DND-41 (cell line): Measurements from ENCODE around the gene GDAP2.
"Not testable (repeated sequence)": the region's sequence is repeated elsewhere in the genome, so short reads cannot be mapped to it uniquely, and the experiment has no call there.

ENCODE experiments used
- ATAC-seq: fragments of 200-7000 bp; cut with Tn5 transposase; 3 replicates; pipeline ENCODE4 v1.9.1; 2021; ENCODE audit warnings: low read depth; ENCODE audit not compliant: insufficient read depth
- DNase-seq: peaks from one replicate; pipeline ENCODE4 v3.0.0-alpha.2; 2020
- H2AFZ ChIP-seq: 2 replicates; pipeline ENCODE4 v1.6.0; 2012; ENCODE audit warnings: low read depth, low read length
- H3K27ac ChIP-seq: 2 replicates; pipeline ENCODE4 v1.5.1; 2012; ENCODE audit warnings: low read length, inconsistent platforms
- H3K27me3 ChIP-seq: fragments of 200-600 bp; sonication (generic); 2 replicates; pipeline ENCODE4 v1.6.0; 2012; ENCODE audit warnings: low read length, mild to moderate bottlenecking, inconsistent platforms; ENCODE audit not compliant: insufficient read depth, poor library complexity
- H3K36me3 ChIP-seq: 2 replicates; pipeline ENCODE4 v1.5.1; 2012; ENCODE audit warnings: low read length, inconsistent platforms; ENCODE audit not compliant: insufficient read depth
- H3K4me1 ChIP-seq: 2 replicates; pipeline ENCODE4 v1.5.1; 2012; ENCODE audit warnings: mild to moderate bottlenecking, low read length; ENCODE audit not compliant: insufficient read depth
- H3K4me2 ChIP-seq: 2 replicates; pipeline ENCODE4 v1.6.0; 2012; ENCODE audit warnings: mild to moderate bottlenecking, moderate library complexity, low read length, inconsistent platforms; ENCODE audit not compliant: insufficient read depth
- H3K4me3 ChIP-seq, 2 experiments: fragments of 200-600 bp in 1 of 2; shearing (Covaris generic) in 1 of 2; 2 replicates each; pipeline ENCODE4 v1.5.1; 2012 to 2016; ENCODE audit warnings: inconsistent platforms in 2 of 2, low read length in 2 of 2, mild to moderate bottlenecking in 2 of 2, low read depth in 1 of 2, moderate library complexity in 1 of 2
- H3K79me2 ChIP-seq: 2 replicates; pipeline ENCODE4 v1.6.0; 2012; ENCODE audit warnings: low read length, inconsistent platforms; ENCODE audit not compliant: insufficient read depth
- H3K9ac ChIP-seq: 2 replicates; pipeline ENCODE4 v1.6.0; 2012; ENCODE audit warnings: low read depth, mild to moderate bottlenecking, inconsistent platforms, low read length, moderate library complexity
- H3K9me3 ChIP-seq: 2 replicates; pipeline ENCODE4 v1.5.1; 2012; ENCODE audit warnings: low read length, moderate library complexity, mild to moderate bottlenecking, inconsistent platforms; ENCODE audit not compliant: insufficient read depth, severe bottlenecking
- H4K20me1 ChIP-seq: 2 replicates; pipeline ENCODE4 v1.6.0; 2012; ENCODE audit warnings: low read length; ENCODE audit not compliant: insufficient read depth
- CTCF ChIP-seq: IDR thresholded peaks from 2 replicates; pipeline ENCODE4 v1.5.1; 2012; ENCODE audit warnings: borderline replicate concordance, low read length, moderate library complexity, mild to moderate bottlenecking; ENCODE audit not compliant: poor library complexity, severe bottlenecking; ENCODE audit errors: extremely low read depth
- EZH2 ChIP-seq: IDR thresholded peaks from 3 replicates; pipeline ENCODE4 v1.6.1; 2012; ENCODE audit warnings: borderline replicate concordance, low read depth, mild to moderate bottlenecking, moderate library complexity, low read length, inconsistent platforms; ENCODE audit not compliant: severe bottlenecking

The GDAP2 gene

DNA sequence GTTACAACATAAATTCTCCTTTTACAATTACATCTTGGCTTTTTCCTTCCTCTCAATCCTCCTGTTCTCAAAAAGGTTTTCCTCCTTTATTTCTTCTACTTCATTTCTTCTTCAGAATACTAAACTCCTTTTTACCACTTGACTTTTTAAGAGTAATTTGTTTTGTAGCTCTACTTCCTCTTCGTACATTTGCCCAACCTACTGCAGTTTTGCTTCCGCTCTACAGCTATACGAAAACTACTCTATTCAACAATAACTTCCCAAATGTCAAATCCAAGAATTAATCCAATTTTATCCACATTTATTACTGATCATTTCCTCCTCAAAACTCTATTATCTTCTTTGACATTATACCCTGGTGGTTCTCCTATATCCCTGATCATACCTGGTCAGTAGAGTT, 3.4 kb downstream of the GDAP2 start:
- Histone ChIP-seq H3K4me2 (no peak overlapping the region), H3K79me2 (peaks cover 65% of the 10 kb centered on the region), H3K36me3 (no peaks in the 10 kb centered on the region; the same call in 1 of the 2 replicates), H3K4me1 (peaks cover 29% of the 10 kb centered on the region), H3K9me3 (no peaks in the 10 kb centered on the region), H3K9ac (no peak overlapping the region), H3K4me3 (no peak overlapping the region), H3K27me3 (no peaks in the 10 kb centered on the region), H2AFZ (no peak overlapping the region), H4K20me1 (peaks cover 13% of the 10 kb centered on the region; the same call in 1 of the 2 replicates), H3K27ac (no peak overlapping the region)
- DNase-seq: no peak
- TF ChIP-seq EZH2 (no peak), CTCF (no peak)
- ATAC-seq: no peak

DNA sequence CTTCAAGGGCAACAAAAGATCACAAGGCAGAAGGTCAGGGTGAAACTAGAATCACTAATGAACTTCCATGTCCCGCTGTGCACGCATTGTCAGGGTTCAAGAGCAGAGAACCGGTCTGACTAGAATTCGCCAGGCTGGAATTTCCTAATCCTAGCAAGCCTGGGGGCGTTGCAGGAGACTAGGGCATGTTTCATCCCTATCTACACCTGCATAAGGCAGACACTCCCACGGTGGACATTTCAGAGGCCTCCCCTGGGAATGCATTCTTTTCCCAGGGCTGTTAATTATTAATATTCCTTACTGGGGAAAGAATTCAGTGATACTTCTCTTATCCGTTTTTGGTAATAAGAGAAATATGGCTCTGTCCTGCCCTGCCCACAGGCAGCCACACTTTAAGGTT, 6.7 kb downstream of the GDAP2 start:
- not testable (repeated sequence) for H3K4me1 ChIP-seq, H3K9ac ChIP-seq, H3K4me2 ChIP-seq, H3K27ac ChIP-seq, H4K20me1 ChIP-seq, ATAC-seq, H3K9me3 ChIP-seq, H3K4me3 ChIP-seq, DNase-seq, H2AFZ ChIP-seq, H3K27me3 ChIP-seq
- Histone ChIP-seq H3K79me2 (peaks cover 32% of the 10 kb centered on the region), H3K36me3 (peaks cover 18% of the 10 kb centered on the region)

DNA sequence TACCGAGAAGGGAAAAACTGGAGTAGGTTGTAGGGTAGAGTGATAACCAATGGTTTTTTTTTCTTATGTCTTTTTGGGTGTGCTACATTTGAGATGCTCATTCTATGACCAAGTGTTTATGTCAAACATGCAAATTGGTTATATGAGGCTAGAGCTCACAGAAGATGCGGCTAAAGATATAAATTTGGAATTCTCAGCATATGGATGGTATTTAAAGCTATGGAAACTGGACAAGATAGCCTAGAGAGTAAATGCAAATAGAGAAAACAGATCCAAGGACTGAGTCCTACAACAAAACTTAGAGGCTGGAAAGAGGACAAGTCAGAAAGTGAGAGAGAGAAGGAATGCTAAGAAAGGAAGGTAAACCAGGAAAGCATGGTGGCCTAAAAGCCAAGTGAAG, 7.4 kb downstream of the GDAP2 start:
- no peak for TF ChIP-seq CTCF
- TF ChIP-seq EZH2: no peak
- no peak overlapping the region for H2AFZ ChIP-seq
- ATAC-seq (no peak), DNase-seq (no peak)
- no peak overlapping the region for H3K9ac ChIP-seq
- H3K36me3 ChIP-seq: peaks cover 25% of the 10 kb centered on the region
- 0 out of 2 replicates have a peak, but pooled peaks cover under 1% of the 10 kb centered on the region for H3K4me1 ChIP-seq
- no peaks in the 10 kb centered on the region for H3K27me3 ChIP-seq
- peaks cover 25% of the 10 kb centered on the region for H3K79me2 ChIP-seq
- no peak overlapping the region for H3K4me3 ChIP-seq
- no peak overlapping the region for H3K27ac ChIP-seq
- 0 out of 2 replicates have a peak, but pooled peaks cover 4% of the 10 kb centered on the region for H4K20me1 ChIP-seq
- H3K9me3 ChIP-seq: no peaks in the 10 kb centered on the region
- no peak overlapping the region for H3K4me2 ChIP-seq

DNA sequence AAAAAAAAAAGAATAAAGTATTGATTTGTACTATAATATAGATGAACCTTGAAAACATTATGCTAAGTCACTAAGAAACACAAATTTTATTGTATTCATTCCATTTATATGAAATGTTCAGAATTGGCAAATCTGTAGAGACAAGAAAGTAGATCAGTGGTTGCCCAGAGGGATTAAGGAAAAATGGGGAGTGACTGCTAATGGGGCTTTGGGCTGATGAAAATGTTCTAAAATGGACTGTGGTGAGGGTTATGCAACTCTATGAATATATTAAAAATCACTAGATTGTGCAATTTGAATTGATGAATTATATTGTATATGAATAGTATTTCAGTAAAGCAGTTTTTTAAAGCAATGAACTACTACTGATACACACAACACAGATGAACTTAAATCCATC, 10.0 kb downstream of the GDAP2 start:
- no peak for DNase-seq
- H3K9me3 ChIP-seq: no peaks in the 10 kb centered on the region
- 0 out of 2 replicates have a peak, but pooled peaks cover 4% of the 10 kb centered on the region for H4K20me1 ChIP-seq
- H3K4me1 ChIP-seq: no peaks in the 10 kb centered on the region
- H3K9ac ChIP-seq: no peak overlapping the region
- H3K27ac ChIP-seq: no peak overlapping the region
- no peak overlapping the region for H3K4me3 ChIP-seq
- peaks cover 3% of the 10 kb centered on the region; the same call in 1 of the 2 replicates for H3K79me2 ChIP-seq
- no peak for ATAC-seq
- H3K36me3 ChIP-seq: peaks cover 42% of the 10 kb centered on the region
- TF ChIP-seq CTCF (no peak), EZH2 (no peak)
- H3K4me2 ChIP-seq: no peak overlapping the region
- H2AFZ ChIP-seq: no peak overlapping the region
- H3K27me3 ChIP-seq: no peaks in the 10 kb centered on the region
